ENCODE results near the gene IFITM2. TPM values are rescaled to one million over a fixed set of nuclear protein-coding genes. Genes with fewer than 3 reads are reported as not detected.
"Not testable (repeated sequence)": the region's sequence is repeated elsewhere in the genome, so short reads cannot be mapped to it uniquely, and the experiment has no call there.

IFITM2 gene
- total RNA-seq, 4 donors from 2014 or later: 83.2 to 318 (median 92.9) TPM

DNA sequence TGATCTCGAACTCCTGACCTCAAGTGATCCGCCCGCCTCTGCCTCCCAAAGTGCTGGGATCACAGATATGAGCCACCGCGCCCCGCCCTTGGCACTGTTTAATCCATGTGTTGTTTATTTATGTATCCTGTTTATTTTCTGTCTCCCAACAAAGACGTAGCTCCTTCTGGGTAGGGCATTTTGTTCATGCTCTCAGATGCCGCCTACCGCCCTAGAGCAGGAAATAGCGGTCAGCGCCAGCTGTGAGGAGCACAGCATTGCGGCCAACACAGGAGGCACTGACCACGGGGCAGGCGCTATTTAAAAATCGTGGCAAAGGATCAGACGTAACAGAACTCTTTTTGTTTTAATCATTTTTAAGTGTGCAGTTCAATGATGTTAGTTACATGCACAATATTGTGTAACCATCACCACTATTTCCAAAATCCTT lies 38.9 kb upstream of the IFITM2 start:
- H3K27me3 ChIP-seq; H3K36me3 ChIP-seq; intact Hi-C loops (cut with DNase I); H3K4me1 ChIP-seq; H3K9me3 ChIP-seq; H3K4me3 ChIP-seq (replicated peaks in 1 of 3): not testable (repeated sequence)
- H3K27ac ChIP-seq: peak overlapping the region in 1 of 3 donors; percentile 3
- DNase-seq: peak; percentile 25 to 43
- WGBS, 2 donors: 50 to 59% methylated on average over 16 of the region's 16 CpGs
- TF ChIP-seq, protein P1, sequence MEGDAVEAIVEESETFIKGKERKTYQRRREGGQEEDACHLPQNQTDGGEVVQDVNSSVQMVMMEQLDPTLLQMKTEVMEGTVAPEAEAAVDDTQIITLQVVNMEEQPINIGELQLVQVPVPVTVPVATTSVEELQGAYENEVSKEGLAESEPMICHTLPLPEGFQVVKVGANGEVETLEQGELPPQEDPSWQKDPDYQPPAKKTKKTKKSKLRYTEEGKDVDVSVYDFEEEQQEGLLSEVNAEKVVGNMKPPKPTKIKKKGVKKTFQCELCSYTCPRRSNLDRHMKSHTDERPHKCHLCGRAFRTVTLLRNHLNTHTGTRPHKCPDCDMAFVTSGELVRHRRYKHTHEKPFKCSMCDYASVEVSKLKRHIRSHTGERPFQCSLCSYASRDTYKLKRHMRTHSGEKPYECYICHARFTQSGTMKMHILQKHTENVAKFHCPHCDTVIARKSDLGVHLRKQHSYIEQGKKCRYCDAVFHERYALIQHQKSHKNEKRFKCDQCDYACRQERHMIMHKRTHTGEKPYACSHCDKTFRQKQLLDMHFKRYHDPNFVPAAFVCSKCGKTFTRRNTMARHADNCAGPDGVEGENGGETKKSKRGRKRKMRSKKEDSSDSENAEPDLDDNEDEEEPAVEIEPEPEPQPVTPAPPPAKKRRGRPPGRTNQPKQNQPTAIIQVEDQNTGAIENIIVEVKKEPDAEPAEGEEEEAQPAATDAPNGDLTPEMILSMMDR (IDR thresholded peaks at IDR 0.05): peak in 1 of 6 experiments; percentile 6

DNA sequence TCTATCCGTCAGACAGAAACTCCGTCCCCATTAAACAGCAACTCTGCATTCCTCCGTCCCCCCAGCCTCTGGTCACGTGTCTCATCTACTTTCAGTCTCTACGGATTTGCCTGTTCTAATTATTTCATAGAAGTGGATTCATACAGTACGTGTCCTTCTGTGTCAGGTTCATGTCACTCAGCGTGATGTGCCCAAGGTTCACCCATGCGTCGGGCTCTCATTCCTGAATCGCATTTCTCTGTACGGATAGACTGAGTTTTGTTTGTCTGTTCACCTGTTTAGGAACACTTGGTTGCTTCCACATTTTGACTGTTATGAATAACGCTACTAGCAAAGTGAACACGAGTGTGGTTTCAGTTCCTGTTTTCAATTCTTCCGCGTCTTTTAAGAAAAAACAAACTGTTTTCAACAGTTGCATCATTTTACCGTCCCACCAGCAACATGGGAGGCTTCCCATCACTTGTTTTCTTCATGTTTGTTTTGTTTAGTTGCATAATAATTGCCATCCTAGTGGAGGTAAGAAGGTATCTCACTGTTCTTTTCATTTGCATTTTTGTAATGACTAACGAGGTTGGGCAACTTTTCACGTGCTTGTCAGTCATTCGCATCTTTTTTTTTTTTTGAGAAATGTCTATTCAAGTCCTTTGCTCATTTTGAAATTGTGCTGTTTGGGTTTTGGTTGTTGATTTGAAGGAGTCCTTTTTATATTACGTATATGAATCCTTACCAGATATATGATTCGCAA lies 38.3 kb upstream of the IFITM2 start:
- no peaks in the 10 kb centered on the region for H3K36me3 ChIP-seq
- no peak for DNase-seq
- no peaks in the 10 kb centered on the region for H3K27me3 ChIP-seq
- H3K4me3 ChIP-seq (replicated peaks in 1 of 3): no peak overlapping the region
- H3K4me1 ChIP-seq: no peaks in the 10 kb centered on the region
- WGBS, 2 donors: 54 to 55% methylated on average over 21 of the region's 21 CpGs
- TF ChIP-seq, protein P1 (IDR thresholded peaks at IDR 0.05): no peak
- no peak for TF ChIP-seq POLR2A (IDR thresholded peaks at IDR 0.05)
- intact Hi-C loops (cut with DNase I): no loop called here
- H3K9me3 ChIP-seq: no peaks in the 10 kb centered on the region
- no peak overlapping the region for H3K27ac ChIP-seq

DNA sequence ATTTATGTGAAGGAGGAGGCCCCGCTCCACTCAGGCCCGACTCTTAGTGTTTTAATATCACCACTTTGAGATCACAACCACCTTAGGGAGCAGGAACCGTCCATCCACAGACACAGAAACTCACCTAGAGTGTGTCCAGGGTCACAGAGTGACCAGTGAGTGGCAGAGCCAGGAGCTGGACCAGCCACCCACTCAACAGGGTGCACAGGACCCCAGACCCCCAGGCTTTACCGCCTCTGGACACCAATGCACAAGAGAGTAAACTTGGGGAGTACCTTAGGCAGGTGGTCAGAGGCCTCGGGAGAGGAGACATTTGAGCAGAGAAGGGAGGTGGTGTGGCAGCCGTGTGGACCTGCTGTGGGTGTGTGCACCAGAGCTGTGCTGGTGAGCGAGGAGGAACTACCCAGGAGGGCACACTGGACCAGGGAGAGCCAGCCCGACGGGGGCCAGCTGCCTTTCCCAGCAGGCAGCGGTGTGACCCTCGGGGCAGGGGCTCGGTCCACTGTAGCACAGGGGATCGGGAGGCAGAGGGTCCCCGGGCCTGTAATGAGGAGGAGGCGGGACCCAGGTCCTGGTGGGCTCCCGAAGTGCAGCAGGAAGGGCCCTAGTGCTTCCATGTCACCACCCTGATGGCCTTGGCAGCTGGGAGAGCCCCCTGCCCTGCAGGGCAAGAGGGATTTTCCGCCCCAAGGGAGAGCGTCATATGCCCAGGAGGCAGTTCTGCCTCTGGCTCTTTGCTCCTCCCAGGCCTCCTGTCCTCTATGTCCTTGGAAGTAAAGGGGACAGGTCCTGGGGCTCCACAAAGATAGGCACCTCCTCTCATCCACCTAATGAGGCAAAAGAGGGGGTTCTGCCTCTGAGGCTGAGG lies 36.9 kb upstream of the IFITM2 start:
- H3K27me3 ChIP-seq: no peaks in the 10 kb centered on the region
- no peak for TF ChIP-seq POLR2A (IDR thresholded peaks at IDR 0.05)
- TF ChIP-seq, protein P1 (IDR thresholded peaks at IDR 0.05): no peak
- WGBS, 2 donors: 79 to 81% methylated on average over 11 to 17 of the region's 18 CpGs
- H3K4me3 ChIP-seq (replicated peaks in 1 of 3): no peak overlapping the region
- intact Hi-C loops (cut with DNase I): no loop called here
- H3K9me3 ChIP-seq: no peaks in the 10 kb centered on the region
- no peaks in the 10 kb centered on the region for H3K4me1 ChIP-seq
- DNase-seq: no peak
- no peaks in the 10 kb centered on the region for H3K36me3 ChIP-seq
- H3K27ac ChIP-seq: no peak overlapping the region

DNA sequence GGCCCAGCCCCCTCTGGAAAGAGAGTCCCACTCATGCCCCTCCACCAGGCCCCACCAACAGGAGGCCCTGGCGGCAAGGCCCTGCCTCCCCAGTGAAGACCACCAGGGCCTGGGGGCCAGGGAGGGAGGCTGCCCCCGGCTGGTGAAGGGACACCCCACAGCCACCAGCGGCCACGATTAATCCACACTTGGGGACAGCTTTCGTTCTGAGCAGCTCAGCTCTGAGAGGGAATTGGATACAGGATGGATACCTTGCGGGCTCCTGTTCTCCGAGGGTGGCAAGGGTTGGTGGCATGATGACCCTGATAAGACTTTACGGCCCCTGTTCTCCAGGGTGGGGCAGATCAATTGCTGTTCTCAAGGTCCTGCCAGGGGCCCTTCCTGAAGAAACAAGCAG lies 36.3 kb upstream of the IFITM2 start:
- Histone ChIP-seq H3K4me3 (replicated peaks in 1 of 3) (no peak overlapping the region), H3K9me3 (no peaks in the 10 kb centered on the region), H3K27me3 (no peaks in the 10 kb centered on the region), H3K27ac (no peak overlapping the region), H3K4me1 (no peaks in the 10 kb centered on the region), H3K36me3 (no peaks in the 10 kb centered on the region)
- WGBS, 2 donors: 89 to 94% methylated on average over 5 to 8 of the region's 8 CpGs
- no peak for DNase-seq
- no peak for TF ChIP-seq POLR2A (IDR thresholded peaks at IDR 0.05)
- TF ChIP-seq, protein P1 (IDR thresholded peaks at IDR 0.05): no peak
- intact Hi-C loops (cut with DNase I): no loop called here

Data from thyroid gland (tissue), 4 donors.